Adrenal gland (tissue), 12 donors: ENCODE data around the gene DDX31. TPM values are rescaled to one million over a fixed set of nuclear protein-coding genes. Genes with fewer than 3 reads are reported as not detected.

Experiments used
- DNase-seq, 7 donors: peaks; one replicate each; pipeline ENCODE4 v3.0.0-alpha.2; 2019 to 2020
- H3K27ac ChIP-seq, 5 donors: fragments of 200-600 bp; sonication (generic) in 4 of 5; 1 replicate in 3 of 5; 2 replicates in 2 of 5; pipeline versions ENCODE4 v1.5.1 to v1.8.0; 2016 to 2020; ENCODE audit warnings: mild to moderate bottlenecking in 1 of 5
- H3K27me3 ChIP-seq: fragments of 200-600 bp; 2 replicates; pipeline ENCODE4 v1.8.0; 2021
- H3K36me3 ChIP-seq, 2 donors: fragments of 200-600 bp; replicated peaks in 1 of 2; 1 replicate in 1 of 2; 2 replicates in 1 of 2; pipeline versions ENCODE4 v1.5.1 to v1.8.0; 2018 to 2022
- H3K4me1 ChIP-seq, 2 donors: fragments of 200-600 bp; replicated peaks in 1 of 2; 1 replicate in 1 of 2; 2 replicates in 1 of 2; pipeline versions ENCODE4 v1.5.1 to v1.8.0; 2018 to 2021
- H3K4me3 ChIP-seq, 4 donors: fragments of 200-600 bp; sonication (generic) in 3 of 4; one replicate each; pipeline ENCODE4 v1.5.1; 2016 to 2018
- H3K9me3 ChIP-seq, 3 donors: fragments of 200-600 bp; sonication (generic) in 1 of 3; replicated peaks in 1 of 3; 1 replicate in 2 of 3; 2 replicates in 1 of 3; pipeline versions ENCODE4 v1.5.1 to v1.8.0; 2016 to 2021
- CTCF ChIP-seq, 6 experiments: fragments of 450-650 bp in 4 of 6; fragments of 200-600 bp in 2 of 6; sonication (generic) in 1 of 6; IDR thresholded peaks; 1 replicate in 5 of 6; 2 replicates in 1 of 6; pipeline versions ENCODE4 v1.5.1 to v1.8.0; 2016 to 2021; ENCODE audit warnings: antibody characterized with exemption in 6 of 6, mild to moderate bottlenecking in 2 of 6, moderate library complexity in 1 of 6
- POLR2A ChIP-seq, 2 donors: fragments of 450-650 bp; IDR thresholded peaks; one replicate each; pipeline ENCODE4 v1.6.1; 2017; ENCODE audit warnings: antibody characterized with exemption in 2 of 2, mild to moderate bottlenecking in 2 of 2, moderate library complexity in 1 of 2
- WGBS, 4 donors: extraction: QIAGEN DNeasy Blood & Tissue Kit in 2 of 4; methylation state at CpG; one replicate each; pipeline versions ENCODE4 v1.1.5 to v1.1.7; 2013 to 2017; 5-methylcytosine and 5-hydroxymethylcytosine counted together
- intact Hi-C, 2 donors: fragments of 100-400 bp; cut with DNase I; formaldehyde crosslinking; loops; one replicate each; pipeline versions ENCODE4 v1.14.1 to v1.15.0; 2022 to 2023
- polyA plus RNA-seq, 3 donors: library from polyadenylated mRNA; stranded (reverse); fragments of 200-250 nt in 2 of 3; fragments of 350-450 nt in 1 of 3; fragmentation: Illumina TruSeq in 1 of 3; extraction: RNeasy Lipid Tissue Mini Kit (QIAGEN cat#74804) in 1 of 3; gene quantifications; one replicate each; pipeline ENCODE4 v1.2.3, GENCODE V29; 2013 to 2014
- total RNA-seq, 9 donors: library from RNA; depleted of rRNA in 4 of 9; stranded (reverse); fragments of >200 nt in 4 of 9; fragments of 120-200 nt in 1 of 9; fragmentation: NEBNext Ultra II Directional in 1 of 9; extraction: Animal tissue kit (Norgen Biotek cat#: 25700) in 1 of 9; gene quantifications; one replicate each; pipeline versions ENCODE4 v1.1.0 to v1.2.4, GENCODE V29; 2013 to 2023
- donor health status: healthy with polysubstance abuse.
- donor health status: Bipolar disorder and iron deficiency.
- donor health status: DM: yes; HTN: yes; CAD: no.
- donor health status: DM: no; HTN: no; CAD: no.
- donor health status: DM: no; HTN: no; CAD: no.
- donor health status: DM: yes; HTN: yes; CAD: no.

The DDX31 gene
- total and polyA plus RNA-seq, 12 donors: 7.4 to 13.8 (median 9.7) TPM

DNA sequence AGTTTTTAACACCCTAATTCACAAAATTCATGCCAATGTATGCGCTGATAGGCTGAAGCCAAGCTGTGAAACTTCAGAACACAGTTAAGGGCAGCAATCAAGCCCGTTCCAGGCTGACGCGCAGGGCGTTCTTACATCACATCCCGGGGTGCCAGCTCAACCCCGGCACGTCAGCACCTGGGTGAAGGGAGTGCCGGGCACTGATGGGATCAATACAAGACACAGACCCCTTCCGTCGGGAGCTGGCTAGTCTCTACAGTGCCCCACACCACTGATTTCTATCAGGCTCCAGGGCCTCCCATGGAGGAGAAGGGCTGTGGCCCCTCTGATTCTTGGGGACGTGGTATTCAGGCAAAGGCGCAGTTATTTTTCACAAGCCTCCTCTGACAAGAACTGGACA, 75.4 kb downstream of the DDX31 start:
- TF ChIP-seq CTCF (IDR thresholded peaks at IDR 0.05) (no peak), POLR2A (IDR thresholded peaks at IDR 0.05) (no peak)
- Histone ChIP-seq H3K36me3 (peaks cover 0 to 21% of the 10 kb centered on the region in 2 donors), H3K27me3 (peaks cover 21% of the 10 kb centered on the region), H3K9me3 (no peaks in the 10 kb centered on the region), H3K4me3 (no peak overlapping the region), H3K27ac (no peak overlapping the region), H3K4me1 (peaks cover 0 to 8% of the 10 kb centered on the region in 2 donors)
- 93 to 97% (median 96%) methylated on average over 8 to 13 of the region's 13 CpGs for WGBS, 4 donors
- intact Hi-C loops: no loop called here
- no peak for DNase-seq

GRCh38 chr9:132592451-132592850, 77.3 kb downstream of the DDX31 start:
- TF ChIP-seq CTCF (IDR thresholded peaks at IDR 0.05) (no peak), POLR2A (IDR thresholded peaks at IDR 0.05) (no peak)
- H3K4me1 ChIP-seq: peaks cover 0 to 8% of the 10 kb centered on the region in 2 donors
- peaks cover 0 to 21% of the 10 kb centered on the region in 2 donors for H3K36me3 ChIP-seq
- no peak overlapping the region for H3K4me3 ChIP-seq
- no peak overlapping the region for H3K27ac ChIP-seq
- DNase-seq: no peak
- 83 to 88% (median 86%) methylated on average over 8 of the region's 8 CpGs for WGBS, 4 donors
- peaks cover 41% of the 10 kb centered on the region for H3K27me3 ChIP-seq
- intact Hi-C loops: no loop called here
- no peaks in the 10 kb centered on the region for H3K9me3 ChIP-seq

DNA sequence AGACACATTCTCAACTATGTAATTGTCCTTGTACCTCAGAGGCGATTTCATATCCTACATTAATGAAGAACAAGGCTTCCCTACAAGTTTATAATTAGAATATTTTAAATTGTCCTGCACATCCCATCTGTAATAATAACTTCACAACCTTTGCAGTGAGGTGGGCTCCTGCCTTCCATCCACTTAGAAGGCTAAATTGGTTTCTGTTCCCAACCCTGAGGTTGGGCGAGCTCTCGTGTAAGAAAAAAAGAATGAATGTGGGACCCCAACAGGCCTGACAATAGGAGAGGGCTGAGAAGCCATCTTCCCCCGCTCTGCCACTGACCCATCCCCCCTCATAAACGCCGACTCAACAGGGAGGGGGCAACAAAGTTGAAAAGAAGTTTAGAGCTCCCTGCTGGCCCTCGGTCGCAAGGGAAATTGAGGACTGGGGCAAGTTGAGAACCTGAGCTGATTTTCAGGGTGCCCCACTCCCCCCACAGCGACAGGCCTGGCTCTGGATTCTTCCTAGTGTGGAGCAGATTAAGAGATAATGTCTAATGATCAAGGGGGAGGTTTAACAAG, 78.0 kb downstream of the DDX31 start:
- no peak for TF ChIP-seq POLR2A (IDR thresholded peaks at IDR 0.05)
- no peak for TF ChIP-seq CTCF (IDR thresholded peaks at IDR 0.05)
- H3K27ac ChIP-seq: no peak overlapping the region

DNA sequence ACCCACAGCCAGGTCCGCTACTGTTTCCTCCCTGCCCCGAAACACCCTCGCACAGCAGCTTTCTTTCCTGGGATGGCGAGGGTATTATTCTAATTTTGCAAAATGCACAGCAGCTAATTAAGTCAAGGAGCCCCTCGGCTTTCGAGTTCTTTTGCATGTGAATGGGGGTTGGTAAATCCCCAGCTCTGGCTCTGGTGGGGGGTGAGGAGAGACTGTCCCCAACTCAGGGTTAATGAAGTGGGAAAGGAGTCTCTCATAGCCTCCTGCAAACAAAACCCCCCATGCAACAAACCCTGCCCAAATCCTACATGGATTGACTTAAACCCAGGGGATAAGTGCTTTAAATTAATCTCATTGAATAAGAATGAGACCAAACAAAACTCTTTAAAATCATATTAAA, 78.5 kb downstream of the DDX31 start:
- DNase-seq: no peak
- 33 to 53% (median 42%) methylated on average over 4 to 6 of the region's 6 CpGs for WGBS, 4 donors
- peaks cover 0 to 18% of the 10 kb centered on the region in 2 donors for H3K36me3 ChIP-seq
- intact Hi-C loops: no loop called here
- no peak overlapping the region for H3K27ac ChIP-seq
- H3K4me1 ChIP-seq: peaks cover 0 to 8% of the 10 kb centered on the region in 2 donors
- H3K9me3 ChIP-seq: no peaks in the 10 kb centered on the region
- no peak overlapping the region for H3K4me3 ChIP-seq
- TF ChIP-seq POLR2A (IDR thresholded peaks at IDR 0.05): no peak
- TF ChIP-seq CTCF (IDR thresholded peaks at IDR 0.05): no peak
- peaks cover 53% of the 10 kb centered on the region for H3K27me3 ChIP-seq

More for the DNA sequence above, 78.0 kb downstream of the DDX31 start:
- no peak for DNase-seq
- no peaks in the 10 kb centered on the region for H3K9me3 ChIP-seq
- WGBS, 4 donors: 68 to 79% (median 73%) methylated on average over 9 of the region's 9 CpGs
- H3K4me1 ChIP-seq: peaks cover 0 to 8% of the 10 kb centered on the region in 2 donors
- H3K4me3 ChIP-seq: no peak overlapping the region
- H3K36me3 ChIP-seq: peaks cover 0 to 21% of the 10 kb centered on the region in 2 donors
- peaks cover 47% of the 10 kb centered on the region for H3K27me3 ChIP-seq
- intact Hi-C loops: no loop called here
